HUES48 (cell line): ENCODE results near the gene GPRC5C.

ENCODE experiments used
- H3K27ac ChIP-seq: one replicate; pipeline ENCODE4 v1.7.0; 2013; ENCODE audit warnings: low read depth, low read length, inconsistent platforms
- H3K27me3 ChIP-seq: 2 replicates; pipeline ENCODE4 v1.6.1; 2013; ENCODE audit warnings: mild to moderate bottlenecking, low read length; ENCODE audit not compliant: control insufficient read depth, insufficient read depth
- H3K36me3 ChIP-seq: 2 replicates; pipeline ENCODE4 v1.6.1; 2013; ENCODE audit warnings: low read length; ENCODE audit not compliant: control insufficient read depth, insufficient read depth
- H3K4me1 ChIP-seq: 2 replicates; pipeline ENCODE4 v1.6.1; 2013; ENCODE audit warnings: mild to moderate bottlenecking, low read length; ENCODE audit not compliant: control insufficient read depth, insufficient read depth
- H3K4me3 ChIP-seq: 2 replicates; pipeline ENCODE4 v1.5.1; 2013; ENCODE audit warnings: mild to moderate bottlenecking, low read depth, low read length
- H3K9ac ChIP-seq: 2 replicates; pipeline ENCODE4 v1.6.1; 2013; ENCODE audit warnings: mild to moderate bottlenecking, low read depth, low read length, moderate library complexity
- H3K9me3 ChIP-seq: 2 replicates; pipeline ENCODE4 v1.6.1; 2013; ENCODE audit warnings: low read length; ENCODE audit not compliant: control insufficient read depth, insufficient read depth

GPRC5C gene

GRCh38 chr17:74424657-74425056 lies 7.2 kb upstream of the GPRC5C start:
- no peak overlapping the region for H3K9ac ChIP-seq
- no peak overlapping the region for H3K27ac ChIP-seq
- no peak overlapping the region for H3K4me3 ChIP-seq
- H3K36me3 ChIP-seq: no peaks in the 10 kb centered on the region
- peaks cover 9% of the 10 kb centered on the region for H3K27me3 ChIP-seq
- peaks cover 17% of the 10 kb centered on the region for H3K4me1 ChIP-seq
- H3K9me3 ChIP-seq: no peaks in the 10 kb centered on the region

- H3K9me3 ChIP-seq: no peaks in the 10 kb centered on the region
- no peaks in the 10 kb centered on the region for H3K36me3 ChIP-seq
- no peak overlapping the region for H3K27ac ChIP-seq
- peaks cover 27% of the 10 kb centered on the region for H3K27me3 ChIP-seq
- H3K4me3 ChIP-seq: no peak overlapping the region
- no peak overlapping the region for H3K9ac ChIP-seq
- peaks cover 26% of the 10 kb centered on the region for H3K4me1 ChIP-seq
These were observed 5.3 kb upstream of the GPRC5C start for GRCh38 chr17:74426551-74427047.

- H3K9me3 ChIP-seq: no peaks in the 10 kb centered on the region
- H3K36me3 ChIP-seq: no peaks in the 10 kb centered on the region
- no peak overlapping the region for H3K9ac ChIP-seq
- H3K27me3 ChIP-seq: peaks cover 28% of the 10 kb centered on the region
- peaks cover 26% of the 10 kb centered on the region for H3K4me1 ChIP-seq
- H3K27ac ChIP-seq: no peak overlapping the region
- H3K4me3 ChIP-seq: no peak overlapping the region
These were observed 4.7 kb upstream of the GPRC5C start for GRCh38 chr17:74427048-74427762.

GRCh38 chr17:74427763-74428153 lies 4.1 kb upstream of the GPRC5C start:
- Histone ChIP-seq H3K4me3 (no peak overlapping the region), H3K27ac (no peak overlapping the region), H3K27me3 (peaks cover 31% of the 10 kb centered on the region), H3K9me3 (no peaks in the 10 kb centered on the region), H3K4me1 (peaks cover 26% of the 10 kb centered on the region), H3K36me3 (no peaks in the 10 kb centered on the region), H3K9ac (no peak overlapping the region)

- H3K4me3 ChIP-seq: peak overlapping the region; percentile 65
- no peaks in the 10 kb centered on the region for H3K9me3 ChIP-seq
- H3K27me3 ChIP-seq: peaks cover 45% of the 10 kb centered on the region
- H3K36me3 ChIP-seq: no peaks in the 10 kb centered on the region
- peak overlapping the region; percentile 81 for H3K27ac ChIP-seq
- H3K4me1 ChIP-seq: peaks cover 36% of the 10 kb centered on the region
- H3K9ac ChIP-seq: peak overlapping the region; percentile 34; the same call in 1 of the 2 replicates
These were observed 2.1 kb upstream of the GPRC5C start for GRCh38 chr17:74429604-74430384.

- H3K27me3 ChIP-seq: peaks cover 48% of the 10 kb centered on the region
- H3K9me3 ChIP-seq: no peaks in the 10 kb centered on the region
- H3K27ac ChIP-seq: peak overlapping the region; percentile 81
- peaks cover 36% of the 10 kb centered on the region for H3K4me1 ChIP-seq
- H3K4me3 ChIP-seq: peak overlapping the region; percentile 65
- H3K36me3 ChIP-seq: no peaks in the 10 kb centered on the region
- peak overlapping the region; percentile 34; the same call in 1 of the 2 replicates for H3K9ac ChIP-seq
These were observed 1.5 kb upstream of the GPRC5C start for GRCh38 chr17:74430385-74430705.

GRCh38 chr17:74430706-74431567 lies 951 bp upstream of the GPRC5C start:
- no peaks in the 10 kb centered on the region for H3K9me3 ChIP-seq
- no peaks in the 10 kb centered on the region for H3K36me3 ChIP-seq
- peaks cover 36% of the 10 kb centered on the region for H3K4me1 ChIP-seq
- peak overlapping the region; percentile 48; the same call in 1 of the 2 replicates for H3K9ac ChIP-seq
- H3K27ac ChIP-seq: peak overlapping the region; percentile 81
- H3K4me3 ChIP-seq: peak overlapping the region; percentile 65
- peaks cover 48% of the 10 kb centered on the region for H3K27me3 ChIP-seq

GRCh38 chr17:74432424-74432690 lies 469 bp downstream of the GPRC5C start:
- Histone ChIP-seq H3K27me3 (peaks cover 48% of the 10 kb centered on the region), H3K9me3 (no peaks in the 10 kb centered on the region), H3K4me3 (peak overlapping the region; percentile 65), H3K36me3 (no peaks in the 10 kb centered on the region), H3K9ac (peak overlapping the region; percentile 22; the same call in 1 of the 2 replicates), H3K27ac (peak overlapping the region; percentile 81), H3K4me1 (peaks cover 28% of the 10 kb centered on the region)

GRCh38 chr17:74432766-74433391 lies 991 bp downstream of the GPRC5C start:
- peaks cover 48% of the 10 kb centered on the region for H3K27me3 ChIP-seq
- H3K9me3 ChIP-seq: no peaks in the 10 kb centered on the region
- peak overlapping the region; percentile 65 for H3K4me3 ChIP-seq
- peak overlapping the region; percentile 22; the same call in 1 of the 2 replicates for H3K9ac ChIP-seq
- H3K36me3 ChIP-seq: no peaks in the 10 kb centered on the region
- H3K4me1 ChIP-seq: peaks cover 23% of the 10 kb centered on the region
- peak overlapping the region; percentile 81 for H3K27ac ChIP-seq

- Histone ChIP-seq H3K4me1 (peaks cover 23% of the 10 kb centered on the region), H3K9me3 (no peaks in the 10 kb centered on the region), H3K36me3 (no peaks in the 10 kb centered on the region), H3K27ac (peak overlapping the region; percentile 81), H3K27me3 (peaks cover 48% of the 10 kb centered on the region), H3K9ac (no peak overlapping the region), H3K4me3 (peak overlapping the region; percentile 65; the same call in 1 of the 2 replicates)
These were observed 1.7 kb downstream of the GPRC5C start for GRCh38 chr17:74433421-74434121.
